Measurements from ENCODE around the gene ARHGEF28. TPM values are rescaled to one million over a fixed set of nuclear protein-coding genes. Genes with fewer than 3 reads are reported as not detected.

Gene ARHGEF28
- total and polyA plus RNA-seq, 2 of the 4 experiments (the other 2 are of a cell fraction) = 3.6 to 16.0 TPM

DNA sequence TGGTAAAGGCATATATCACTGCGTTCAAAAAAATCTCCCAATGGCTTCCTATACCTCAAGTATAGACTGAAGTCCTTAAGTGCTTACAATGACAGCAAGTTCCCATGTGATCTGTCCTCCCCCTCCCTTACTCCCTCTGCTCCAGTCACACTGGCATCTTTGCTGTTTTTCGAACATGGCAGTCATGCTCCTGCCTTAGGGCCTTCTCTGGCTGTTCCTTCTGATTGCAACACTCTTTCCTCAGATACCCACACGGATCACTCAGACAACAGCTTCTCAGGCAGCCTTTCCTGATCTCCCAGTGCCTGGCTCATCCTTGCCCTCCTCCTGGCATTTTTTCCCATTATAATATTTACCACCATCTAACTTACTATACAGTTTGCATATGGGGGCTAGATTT is 232.8 kb downstream of the ARHGEF28 start:
- no peak overlapping the region for H3K56ac ChIP-seq (ENCODE audit: extremely low read depth, insufficient read depth, low read length)
- no peaks in the 10 kb centered on the region for H3K9me3 ChIP-seq (ENCODE audit: control insufficient read depth, insufficient read depth, low read length)
- no peak overlapping the region for H2BK15ac ChIP-seq (ENCODE audit: low read depth, low read length)
- H3K4me3 ChIP-seq (ENCODE audit: insufficient read depth, low read depth, low read length) = no peak overlapping the region
- DNase-seq (no peak), ATAC-seq (ENCODE audit: low read depth) (no peak; the same call in 1 of the 2 replicates)
- 100% methylated on average over 1 of the region's 3 CpGs; no CpG with 5 or more reads in 1 of the 2 experiments for WGBS, 2 experiments (ENCODE audit: extremely low coverage in 2 of 2, insufficient read length in 1 of 2)
- no peak overlapping the region for H3K9ac ChIP-seq (ENCODE audit: low read depth, low read length)
- dilution Hi-C loops (cut with HindIII; ENCODE audit: low sequenced_read_pairs, unreplicated experiment) = no loop called here
- no peak overlapping the region for H3K14ac ChIP-seq (replicated peaks; ENCODE audit: low read depth, low read length)
- TF ChIP-seq RFX5 (IDR thresholded peaks at IDR 0.05; ENCODE audit: low read depth, low read length) = no peak
- TF ChIP-seq CEBPB (IDR thresholded peaks at IDR 0.05; ENCODE audit: low read depth, low read length) = no peak
- no peak for TF ChIP-seq RCOR1 (IDR thresholded peaks at IDR 0.05; ENCODE audit: insufficient replicate concordance, low read length)
- TF ChIP-seq ELK1 (IDR thresholded peaks at IDR 0.05; ENCODE audit: borderline replicate concordance, low read depth, low read length) = no peak
- no peak for TF ChIP-seq NFE2L2 (IDR thresholded peaks at IDR 0.05; ENCODE audit: low read depth, low read length)
- TF ChIP-seq USF2 (IDR thresholded peaks at IDR 0.05; ENCODE audit: low read depth, low read length) = no peak
- TF ChIP-seq MAZ (IDR thresholded peaks at IDR 0.05; ENCODE audit: borderline replicate concordance, low read depth, low read length) = no peak
- no peak for TF ChIP-seq MAFK (IDR thresholded peaks at IDR 0.05; ENCODE audit: low read depth, low read length)
- no peak for TF ChIP-seq MXI1 (IDR thresholded peaks at IDR 0.05; ENCODE audit: borderline replicate concordance, low read depth, low read length)
- TF ChIP-seq FOS (IDR thresholded peaks at IDR 0.05; ENCODE audit: low read depth, low read length) = no peak
- no peaks in the 10 kb centered on the region; a peak in 1 of 4 replicates for H3K79me1 ChIP-seq (ENCODE audit: low read depth in 1 of 2, low read length in 2 of 2)
- no peak overlapping the region for H3K18ac ChIP-seq (ENCODE audit: low read depth, low read length)
- H3K4me1 ChIP-seq (ENCODE audit: control insufficient read depth, insufficient read depth, low read length) = peaks cover 2% of the 10 kb centered on the region
- no peak overlapping the region for H3K4ac ChIP-seq (ENCODE audit: low read depth, low read length)
- H4K20me1 ChIP-seq (ENCODE audit: insufficient read depth, low read length) = no peaks in the 10 kb centered on the region
- no peak overlapping the region for H2BK120ac ChIP-seq (ENCODE audit: low read depth, low read length)
- H2AK9ac ChIP-seq (replicated peaks; ENCODE audit: low read depth, low read length, poor library complexity) = no peak overlapping the region
- in situ Hi-C loops (cut with MboI; ENCODE audit: low sequenced_read_pairs) = no loop called here
- no peak overlapping the region for H4K8ac ChIP-seq (ENCODE audit: low read depth in 2 of 2, low read length in 2 of 2)
- H3K9me1 ChIP-seq (ENCODE audit: insufficient read depth, low read length) = peaks cover 2% of the 10 kb centered on the region
- no peak overlapping the region for H3K23ac ChIP-seq (ENCODE audit: low read depth, low read length)
- ChIA-PET CTCF (no interaction called here), POLR2A (ENCODE audit: unreplicated experiment) (no interaction called here)
- no peaks in the 10 kb centered on the region for H3K27me3 ChIP-seq (ENCODE audit: control insufficient read depth, insufficient read depth, low read length)
- no peak overlapping the region for H4K91ac ChIP-seq (ENCODE audit: insufficient read depth, low read depth, low read length)
- no peak overlapping the region for H4K5ac ChIP-seq (ENCODE audit: low read depth, low read length)
- no peak overlapping the region for H2AFZ ChIP-seq (replicated peaks; ENCODE audit: low read length, poor library complexity)
- intact Hi-C loops (cut with micrococcal nuclease) = no loop called here
- no peak overlapping the region for H2BK5ac ChIP-seq (ENCODE audit: low read depth, low read length, poor library complexity, severe bottlenecking)
- no TSS peak for BruUV-seq (replicated peaks)
- H2BK20ac ChIP-seq (ENCODE audit: low read depth, low read length) = no peak overlapping the region
- H3K36me3 ChIP-seq (ENCODE audit: control insufficient read depth, insufficient read depth, low read length) = peaks cover 3% of the 10 kb centered on the region
- H3K4me2 ChIP-seq (ENCODE audit: low read depth, low read length) = no peak overlapping the region
- H3K27ac ChIP-seq (ENCODE audit: insufficient read depth, low read length) = no peak overlapping the region
- H2AK5ac ChIP-seq (ENCODE audit: low read depth, low read length) = no peak overlapping the region
